Omental fat pad (tissue), 4 donors: ENCODE results near the gene HCRTR2. TPM values are rescaled to one million over a fixed set of nuclear protein-coding genes. Genes with fewer than 3 reads are reported as not detected.

Source experiments
- ATAC-seq: fragments of 150-250 bp; one replicate; pipeline ENCODE4 v1.9.1; 2016; ENCODE audit warnings: mild to moderate bottlenecking, moderate library complexity; ENCODE audit not compliant: low FRiP score
- DNase-seq: peaks from one replicate; pipeline ENCODE4 v3.0.0-alpha.2; 2019; ENCODE audit warnings: low spot score
- CTCF ChIP-seq, 3 donors: fragments of 450-650 bp; IDR thresholded peaks; one replicate each; pipeline ENCODE4 v1.5.1; 2016 to 2017; ENCODE audit warnings: antibody characterized with exemption in 3 of 3, mild to moderate bottlenecking in 3 of 3, moderate library complexity in 2 of 3
- total RNA-seq, 4 donors: library from RNA; depleted of rRNA; stranded (reverse); fragments of >200 nt; gene quantifications; one replicate each; pipeline ENCODE4 v1.1.0, GENCODE V29; 2016

Gene HCRTR2
- total RNA-seq, 4 donors from 2014 or later = not detected

- no peak for TF ChIP-seq CTCF (IDR thresholded peaks at IDR 0.05)
- ATAC-seq = no peak
- no peak for DNase-seq
Measured at GRCh38 chr6:55260181-55260580, 85.9 kb downstream of the HCRTR2 start.

GRCh38 chr6:55265409-55266114 is 91.2 kb downstream of the HCRTR2 start:
- TF ChIP-seq CTCF (IDR thresholded peaks at IDR 0.05) = no peak
- ATAC-seq = no peak
- DNase-seq = no peak

GRCh38 chr6:55266896-55267295 is 92.6 kb downstream of the HCRTR2 start:
- ATAC-seq = no peak
- no peak for DNase-seq
- no peak for TF ChIP-seq CTCF (IDR thresholded peaks at IDR 0.05)

- no peak for TF ChIP-seq CTCF (IDR thresholded peaks at IDR 0.05)
- no peak for DNase-seq
- ATAC-seq = peak; percentile 66
Measured at GRCh38 chr6:55276745-55277530, 102.6 kb downstream of the HCRTR2 start.

GRCh38 chr6:55277646-55278045 is 103.3 kb downstream of the HCRTR2 start:
- TF ChIP-seq CTCF (IDR thresholded peaks at IDR 0.05) = no peak
- no peak for ATAC-seq

GRCh38 chr6:55281215-55281614 is 106.9 kb downstream of the HCRTR2 start:
- TF ChIP-seq CTCF (IDR thresholded peaks at IDR 0.05) = no peak
- ATAC-seq (no peak), DNase-seq (no peak)

More at GRCh38 chr6:55277646-55278045, 103.3 kb downstream of the HCRTR2 start:
- no peak for DNase-seq
